ENCODE results near the gene RBMS3. TPM values are rescaled to one million over a fixed set of nuclear protein-coding genes. Genes with fewer than 3 reads are reported as not detected.

RBMS3 gene
- total and polyA plus RNA-seq, 2 of the 13 experiments (the other 11 are each of a cell fraction or from before 2014, with no cell fraction given): not detected

DNA sequence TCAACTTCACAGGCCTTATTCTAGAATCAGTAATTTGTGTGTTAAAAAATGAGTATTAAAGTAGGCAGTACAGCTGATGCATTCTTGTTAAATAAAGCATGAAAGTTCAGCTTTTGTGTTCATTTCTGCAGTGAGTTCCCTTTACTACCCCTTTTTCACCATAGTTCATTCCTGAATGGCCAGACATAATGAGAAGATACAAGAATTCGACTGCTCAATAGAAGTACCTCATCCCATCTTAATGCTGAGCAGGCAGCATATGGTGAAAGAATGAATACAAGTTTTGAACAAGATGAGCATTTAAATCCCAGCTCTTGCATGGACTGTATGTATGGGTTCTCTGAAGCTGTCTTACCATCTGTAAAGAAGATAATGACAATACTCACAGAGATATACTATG is 677.9 kb downstream of the RBMS3 start:
- Histone ChIP-seq H3K9ac (ENCODE audit: insufficient read depth, low read depth, low read length) (no peak overlapping the region), H4K20me1 (ENCODE audit: insufficient read depth, low read length) (no peaks in the 10 kb centered on the region), H3K4me2 (ENCODE audit: low read depth, low read length) (no peak overlapping the region), H3K27me3 (ENCODE audit: control insufficient read depth in 1 of 2, insufficient read depth in 2 of 2, low read length in 2 of 2) (no peaks in the 10 kb centered on the region), H3K9me3 (ENCODE audit: low read length) (no peaks in the 10 kb centered on the region), H2AFZ (ENCODE audit: low read length) (no peak overlapping the region), H3K79me2 (ENCODE audit: insufficient read depth, low read length) (no peaks in the 10 kb centered on the region), H3K36me3 (replicated peaks in 1 of 2; ENCODE audit: control insufficient read depth in 1 of 2, insufficient read depth in 2 of 2, low read length in 2 of 2) (no peaks in the 10 kb centered on the region), H3K4me3 (replicated peaks in 1 of 3; ENCODE audit: insufficient read depth in 1 of 3, low read depth in 2 of 3, low read length in 3 of 3) (no peak overlapping the region), H3K4me1 (ENCODE audit: insufficient read depth, low read length) (no peaks in the 10 kb centered on the region), H3K27ac (ENCODE audit: extremely low read length, insufficient read depth, low read length) (no peak overlapping the region)
- ATAC-seq (no peak), FAIRE-seq (no peak), DNase-seq (ENCODE audit: low spot score) (no peak)
- POLR2A ChIA-PET: no interaction called here
- intact Hi-C loops (cut with micrococcal nuclease; ENCODE audit: unreplicated experiment): no loop called here
- 0% methylated on average over 1 of the region's 1 CpG for WGBS (ENCODE audit: low lambda C conversion rate)
- no TSS peak for BruUV-seq (replicated peaks)
- CTCF ChIA-PET (ENCODE audit: low intra/inter-chr PET ratio, low total read pairs): no interaction called here
- in situ Hi-C loops (cut with HindIII; ENCODE audit: extremely low pct_ligation_motif_present, low pct_unique_long_range_greater_than_20kb): no loop called here
- TF ChIP-seq, protein P1, sequence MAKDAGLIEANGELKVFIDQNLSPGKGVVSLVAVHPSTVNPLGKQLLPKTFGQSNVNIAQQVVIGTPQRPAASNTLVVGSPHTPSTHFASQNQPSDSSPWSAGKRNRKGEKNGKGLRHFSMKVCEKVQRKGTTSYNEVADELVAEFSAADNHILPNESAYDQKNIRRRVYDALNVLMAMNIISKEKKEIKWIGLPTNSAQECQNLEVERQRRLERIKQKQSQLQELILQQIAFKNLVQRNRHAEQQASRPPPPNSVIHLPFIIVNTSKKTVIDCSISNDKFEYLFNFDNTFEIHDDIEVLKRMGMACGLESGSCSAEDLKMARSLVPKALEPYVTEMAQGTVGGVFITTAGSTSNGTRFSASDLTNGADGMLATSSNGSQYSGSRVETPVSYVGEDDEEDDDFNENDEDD (CRISPR knock-in tag; IDR thresholded peaks at IDR 0.05; ENCODE audit: borderline replicate concordance): no peak
- TF ChIP-seq, protein P2, sequence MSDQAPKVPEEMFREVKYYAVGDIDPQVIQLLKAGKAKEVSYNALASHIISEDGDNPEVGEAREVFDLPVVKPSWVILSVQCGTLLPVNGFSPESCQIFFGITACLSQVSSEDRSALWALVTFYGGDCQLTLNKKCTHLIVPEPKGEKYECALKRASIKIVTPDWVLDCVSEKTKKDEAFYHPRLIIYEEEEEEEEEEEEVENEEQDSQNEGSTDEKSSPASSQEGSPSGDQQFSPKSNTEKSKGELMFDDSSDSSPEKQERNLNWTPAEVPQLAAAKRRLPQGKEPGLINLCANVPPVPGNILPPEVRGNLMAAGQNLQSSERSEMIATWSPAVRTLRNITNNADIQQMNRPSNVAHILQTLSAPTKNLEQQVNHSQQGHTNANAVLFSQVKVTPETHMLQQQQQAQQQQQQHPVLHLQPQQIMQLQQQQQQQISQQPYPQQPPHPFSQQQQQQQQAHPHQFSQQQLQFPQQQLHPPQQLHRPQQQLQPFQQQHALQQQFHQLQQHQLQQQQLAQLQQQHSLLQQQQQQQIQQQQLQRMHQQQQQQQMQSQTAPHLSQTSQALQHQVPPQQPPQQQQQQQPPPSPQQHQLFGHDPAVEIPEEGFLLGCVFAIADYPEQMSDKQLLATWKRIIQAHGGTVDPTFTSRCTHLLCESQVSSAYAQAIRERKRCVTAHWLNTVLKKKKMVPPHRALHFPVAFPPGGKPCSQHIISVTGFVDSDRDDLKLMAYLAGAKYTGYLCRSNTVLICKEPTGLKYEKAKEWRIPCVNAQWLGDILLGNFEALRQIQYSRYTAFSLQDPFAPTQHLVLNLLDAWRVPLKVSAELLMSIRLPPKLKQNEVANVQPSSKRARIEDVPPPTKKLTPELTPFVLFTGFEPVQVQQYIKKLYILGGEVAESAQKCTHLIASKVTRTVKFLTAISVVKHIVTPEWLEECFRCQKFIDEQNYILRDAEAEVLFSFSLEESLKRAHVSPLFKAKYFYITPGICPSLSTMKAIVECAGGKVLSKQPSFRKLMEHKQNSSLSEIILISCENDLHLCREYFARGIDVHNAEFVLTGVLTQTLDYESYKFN (CRISPR knock-in tag; conservative IDR thresholded peaks at IDR 0.05): no peak
- TF ChIP-seq SCMH1 (CRISPR knock-in tag; IDR thresholded peaks at IDR 0.05; ENCODE audit: borderline replicate concordance) (no peak), ZNF224 (CRISPR knock-in tag; IDR thresholded peaks at IDR 0.05) (no peak), POGZ (CRISPR knock-in tag; IDR thresholded peaks at IDR 0.05) (no peak), ZNF12 (CRISPR knock-in tag; IDR thresholded peaks at IDR 0.05) (no peak)
